ENCODE data around the gene SUN1. TPM values are rescaled to one million over a fixed set of nuclear protein-coding genes. Genes with fewer than 3 reads are reported as not detected.
"Not testable (repeated sequence)": the region's sequence is repeated elsewhere in the genome, so short reads cannot be mapped to it uniquely, and the experiment has no call there.

SUN1 gene
- polyA plus RNA-seq, 4 donors = 126 to 133 (median 131) TPM

DNA sequence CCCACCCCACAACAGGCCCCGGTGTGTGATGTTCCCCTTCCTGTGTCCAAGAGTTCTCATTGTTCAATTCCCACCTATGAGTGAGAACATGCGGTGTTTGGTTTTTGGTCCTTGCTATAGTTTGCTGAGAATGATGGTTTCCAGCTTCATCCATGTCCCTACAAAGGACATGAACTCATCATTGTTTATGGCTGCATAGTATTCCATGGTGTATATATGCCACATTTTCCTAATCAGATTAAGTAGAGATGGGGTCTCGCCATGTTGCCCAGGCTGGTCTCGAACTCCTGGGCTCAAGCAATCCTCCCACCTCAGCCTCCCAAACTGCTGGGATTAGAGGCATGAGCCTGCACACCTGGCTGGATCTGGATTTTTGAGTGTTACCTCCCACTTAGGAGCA is 28.5 kb upstream of the SUN1 start:
- DNase-seq (ENCODE audit: low read depth in 4 of 4, low spot score in 3 of 4) = not testable (repeated sequence)

DNA sequence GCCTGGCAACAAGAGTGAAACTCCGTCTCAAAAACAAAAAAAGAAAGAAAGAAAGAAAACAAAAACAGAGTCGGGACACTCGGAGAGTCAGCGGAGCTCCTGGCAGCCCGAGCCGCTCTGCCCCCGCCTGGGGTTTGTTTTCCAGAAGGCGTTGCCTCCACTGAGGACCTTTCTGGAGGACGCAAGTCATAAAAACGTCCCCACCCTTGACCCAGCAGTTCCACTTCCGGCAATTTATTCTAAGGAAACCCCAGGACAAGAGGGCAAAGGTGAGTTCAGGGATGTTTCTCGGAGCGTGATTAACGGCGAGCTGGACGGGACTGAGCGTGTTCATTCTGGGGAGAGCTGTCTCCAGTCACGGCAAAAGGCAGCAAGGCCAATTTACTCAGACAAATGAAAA is 27.0 kb upstream of the SUN1 start:
- no peak for DNase-seq (ENCODE audit: low read depth in 4 of 4, low spot score in 3 of 4)

- DNase-seq (ENCODE audit: low read depth in 4 of 4, low spot score in 3 of 4) = no peak
Measured at GRCh38 chr7:815284-816216, 16.7 kb upstream of the SUN1 start.

DNA sequence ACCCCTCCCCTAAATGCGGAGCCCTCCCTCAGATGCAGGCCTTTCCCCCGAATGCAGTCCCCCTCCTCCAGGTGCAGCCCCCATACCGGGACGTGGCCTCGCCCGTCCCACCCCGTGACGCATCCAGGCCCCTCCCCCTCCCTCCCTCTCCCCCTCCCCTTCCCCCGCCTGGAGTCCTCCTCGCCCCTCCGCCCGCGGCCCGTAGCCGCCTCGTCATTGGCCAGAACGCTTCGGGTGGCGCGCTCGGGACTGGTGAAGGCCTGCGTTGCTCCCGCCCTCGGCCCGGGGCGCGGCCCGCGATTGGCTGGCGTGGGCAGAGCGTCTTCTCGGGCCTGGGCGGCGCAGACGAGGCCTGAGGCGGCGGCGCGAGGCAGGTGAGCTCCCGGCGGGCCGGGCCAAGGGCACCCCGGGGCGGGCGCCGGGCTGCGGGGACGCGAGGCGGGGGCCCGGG is 16.0 kb upstream of the SUN1 start:
- DNase-seq (ENCODE audit: low read depth in 4 of 4, low spot score in 3 of 4) = peak; percentile 92 to 97 (median 96)

GRCh38 chr7:816751-817671 is 15.3 kb upstream of the SUN1 start:
- DNase-seq (ENCODE audit: low read depth in 4 of 4, low spot score in 3 of 4) = no peak

DNA sequence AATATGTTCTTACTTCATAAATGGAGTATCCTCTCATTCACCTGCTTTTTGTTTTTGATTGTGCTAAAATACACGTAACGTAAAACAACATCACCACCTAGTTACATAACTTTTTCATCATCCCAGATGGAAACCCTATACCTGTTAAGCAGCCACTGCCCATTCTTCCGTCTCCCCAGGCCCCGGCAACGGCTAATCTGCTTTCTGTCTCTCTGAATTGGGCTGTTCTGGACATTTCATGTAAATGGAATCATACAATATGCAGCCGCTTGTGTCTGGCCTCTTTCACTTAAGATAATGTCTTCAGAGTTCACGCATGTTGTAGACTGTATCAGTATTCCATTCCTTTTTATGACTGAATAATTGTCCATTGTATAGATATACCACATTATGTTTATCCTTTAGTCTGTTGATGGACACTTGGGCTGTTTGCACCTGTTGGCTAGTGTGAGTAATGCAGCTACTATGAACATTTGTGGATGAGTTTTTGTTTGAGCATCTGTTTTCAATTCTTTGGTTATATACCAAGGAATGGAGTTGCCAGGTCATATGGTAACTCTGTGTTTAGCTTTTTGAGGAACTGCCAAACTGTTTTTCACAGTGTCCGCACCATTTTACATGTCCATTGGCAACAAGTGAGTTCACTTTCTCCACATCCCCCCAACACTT is 14.1 kb upstream of the SUN1 start:
- DNase-seq (ENCODE audit: low read depth in 4 of 4, low spot score in 3 of 4) = no peak

- no peak for DNase-seq (ENCODE audit: low read depth in 4 of 4, low spot score in 3 of 4)
Measured at GRCh38 chr7:820341-820740, 11.9 kb upstream of the SUN1 start.

DNA sequence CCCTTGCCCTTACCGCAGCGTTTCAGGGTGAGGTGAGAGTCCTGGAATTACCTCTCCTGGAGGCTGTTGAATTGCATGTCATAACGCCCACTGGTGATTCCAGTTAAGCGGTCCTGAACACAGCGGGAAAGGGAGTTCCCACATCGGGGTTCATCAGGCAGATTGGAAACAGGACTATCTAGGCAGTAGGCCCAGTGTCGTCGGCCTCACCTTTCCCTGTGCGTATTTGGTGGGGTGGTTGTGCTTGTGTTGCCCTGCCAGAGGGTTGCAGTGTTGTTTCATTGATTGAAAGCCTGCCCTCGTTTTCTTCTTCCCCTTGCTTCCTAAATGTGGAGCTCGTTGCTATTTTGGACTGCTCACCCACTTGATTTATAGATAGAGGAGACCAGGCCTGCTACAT is 10.6 kb upstream of the SUN1 start:
- no peak for DNase-seq (ENCODE audit: low read depth in 4 of 4, low spot score in 3 of 4)

DNA sequence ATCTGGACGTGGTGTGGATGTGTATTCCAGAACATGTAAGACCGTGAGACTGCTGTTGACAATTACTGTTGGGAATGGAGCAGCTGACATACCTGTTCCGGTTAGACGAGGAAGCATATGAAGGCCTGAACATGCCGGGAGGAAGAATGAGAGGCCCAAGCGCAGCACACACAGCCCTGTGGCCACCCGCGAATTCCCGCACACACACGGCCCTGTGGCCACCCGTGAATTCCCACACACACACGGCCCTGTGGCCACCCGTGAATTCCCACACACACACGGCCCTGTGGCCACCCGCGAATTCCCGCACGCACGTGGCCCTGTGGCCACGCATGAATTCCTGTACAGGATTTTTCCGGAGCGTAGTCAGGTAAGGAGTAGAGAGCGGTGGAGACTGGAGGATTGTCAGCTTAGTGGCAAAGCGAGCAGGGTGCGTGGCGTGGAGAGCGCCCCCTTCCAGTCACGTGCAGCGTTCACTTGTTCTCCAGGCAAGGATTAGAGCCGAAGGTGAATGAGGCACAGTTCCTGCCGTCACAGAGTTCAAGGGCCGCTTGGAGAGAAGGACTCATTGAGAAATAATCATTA is 9.5 kb upstream of the SUN1 start:
- no peak for DNase-seq (ENCODE audit: low read depth in 4 of 4, low spot score in 3 of 4)

DNA sequence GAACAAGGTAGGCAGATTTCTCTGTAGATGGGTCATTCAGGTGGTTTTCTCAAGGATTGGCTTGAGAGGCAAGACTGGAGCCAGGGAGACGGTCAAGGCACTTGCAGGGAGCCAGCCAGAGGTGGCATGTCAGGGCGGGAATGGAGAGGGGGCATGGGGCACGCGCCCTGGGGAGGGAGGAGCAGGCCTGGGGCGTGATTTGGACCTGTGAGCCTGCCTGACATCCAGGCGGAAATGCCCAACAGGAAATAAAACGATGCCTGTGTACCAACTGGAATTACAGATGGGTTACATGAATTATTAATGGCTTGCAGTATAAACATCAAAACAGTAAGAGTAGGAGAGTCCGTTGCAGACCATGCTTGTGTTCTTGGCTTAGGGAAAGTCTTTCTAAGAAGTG is 8.6 kb upstream of the SUN1 start:
- DNase-seq (ENCODE audit: low read depth in 4 of 4, low spot score in 3 of 4) = no peak

DNA sequence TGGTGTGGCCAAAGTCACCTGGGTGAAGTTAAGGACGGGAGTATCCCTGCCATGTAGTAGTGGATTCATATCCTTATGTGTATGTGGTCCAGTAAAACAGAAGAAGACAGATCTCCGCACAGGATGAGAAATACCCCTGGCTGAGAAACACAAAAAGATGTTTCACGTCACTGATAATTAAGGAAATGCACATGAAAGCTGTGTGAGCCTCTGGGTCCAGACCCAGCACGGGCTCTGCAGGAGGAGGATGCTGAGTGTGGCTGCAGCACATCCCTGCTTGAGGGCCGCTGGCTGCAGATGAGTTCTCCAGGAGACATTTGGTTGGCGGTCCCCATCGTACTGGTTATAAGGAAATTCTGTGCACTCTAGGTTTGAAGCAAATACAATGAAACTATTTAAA is 8.2 kb upstream of the SUN1 start:
- no peak for DNase-seq (ENCODE audit: low read depth in 4 of 4, low spot score in 3 of 4)

DNA sequence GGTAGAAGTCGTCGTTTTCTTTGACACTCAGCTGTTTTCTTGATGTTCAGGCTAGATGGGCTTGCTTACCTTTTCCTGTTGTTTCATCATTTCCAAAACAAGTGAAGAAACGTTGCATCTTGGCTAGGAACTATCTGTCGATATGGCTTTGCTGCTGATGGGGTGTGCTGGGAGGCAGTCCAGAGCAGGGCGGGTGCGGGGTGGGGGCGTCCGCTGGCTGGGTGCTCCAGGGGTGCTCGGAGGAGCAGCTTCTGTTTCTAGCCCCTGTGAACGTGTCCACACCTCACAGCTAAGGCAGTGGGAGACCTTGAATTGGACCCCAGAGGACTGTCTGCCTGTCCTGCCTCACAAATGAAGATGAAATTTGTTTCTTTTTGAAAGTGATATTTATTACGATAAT is 7.6 kb upstream of the SUN1 start:
- no peak for DNase-seq (ENCODE audit: low read depth in 4 of 4, low spot score in 3 of 4)

DNA sequence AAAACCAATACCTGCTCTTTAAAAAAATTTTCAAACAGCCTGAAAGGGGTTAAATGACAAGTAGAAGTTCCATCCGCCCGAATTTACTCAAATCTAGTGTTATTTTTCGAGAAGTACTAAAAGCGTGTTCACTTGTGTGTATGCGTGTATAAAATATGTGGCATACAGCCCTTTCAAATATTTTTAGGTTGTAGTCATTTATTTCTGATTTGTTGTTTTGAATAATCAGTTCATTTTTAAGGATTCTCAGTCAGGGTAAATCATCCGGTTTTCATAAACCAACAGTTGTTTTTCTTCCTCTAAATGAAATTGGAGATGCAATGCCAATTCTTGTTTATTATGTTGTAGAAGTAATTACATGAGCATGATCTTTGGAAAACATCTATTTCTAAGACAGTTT is 6.9 kb upstream of the SUN1 start:
- no peak for DNase-seq (ENCODE audit: low read depth in 4 of 4, low spot score in 3 of 4)

DNA sequence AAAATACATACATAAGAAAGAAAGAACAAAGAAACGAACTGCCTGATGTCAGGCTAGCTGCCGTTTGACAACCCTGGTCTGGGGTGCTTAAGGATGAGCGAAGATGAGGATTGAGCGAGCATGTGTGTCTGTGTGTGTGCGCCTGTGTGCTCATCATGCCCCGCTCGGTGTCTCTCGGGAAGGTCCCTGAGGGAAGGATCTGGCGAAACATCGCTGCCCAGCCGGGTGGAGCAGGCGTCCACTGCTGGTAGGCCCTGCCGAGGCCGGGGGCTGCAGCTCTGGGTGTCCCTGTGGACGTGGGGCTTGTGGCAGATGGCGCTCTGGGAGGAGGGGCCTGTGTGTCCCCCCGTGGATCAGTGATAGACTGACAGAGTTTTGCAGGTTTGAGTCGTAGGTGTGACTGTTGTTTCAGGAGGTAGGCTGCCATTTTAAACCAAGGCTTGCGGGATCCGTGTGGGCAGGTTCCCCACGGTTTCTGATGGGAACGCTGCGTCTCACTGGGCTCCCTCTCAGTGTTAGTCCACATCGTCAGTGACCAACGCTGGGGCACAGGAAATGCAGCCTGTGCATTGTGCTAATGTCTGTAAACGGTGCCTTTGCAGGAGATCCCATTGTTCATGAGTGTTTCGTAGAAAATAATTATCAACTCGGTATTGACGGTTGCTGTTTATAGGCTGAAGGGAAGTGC is 5.9 kb upstream of the SUN1 start:
- no peak for DNase-seq (ENCODE audit: low read depth in 4 of 4, low spot score in 3 of 4)

GRCh38 chr7:828793-829561 is 3.3 kb upstream of the SUN1 start:
- DNase-seq (ENCODE audit: low read depth in 4 of 4, low spot score in 3 of 4) = no peak

- DNase-seq (ENCODE audit: low read depth in 4 of 4, low spot score in 3 of 4) = no peak
Measured at GRCh38 chr7:830069-830468, 2.2 kb upstream of the SUN1 start.

DNA sequence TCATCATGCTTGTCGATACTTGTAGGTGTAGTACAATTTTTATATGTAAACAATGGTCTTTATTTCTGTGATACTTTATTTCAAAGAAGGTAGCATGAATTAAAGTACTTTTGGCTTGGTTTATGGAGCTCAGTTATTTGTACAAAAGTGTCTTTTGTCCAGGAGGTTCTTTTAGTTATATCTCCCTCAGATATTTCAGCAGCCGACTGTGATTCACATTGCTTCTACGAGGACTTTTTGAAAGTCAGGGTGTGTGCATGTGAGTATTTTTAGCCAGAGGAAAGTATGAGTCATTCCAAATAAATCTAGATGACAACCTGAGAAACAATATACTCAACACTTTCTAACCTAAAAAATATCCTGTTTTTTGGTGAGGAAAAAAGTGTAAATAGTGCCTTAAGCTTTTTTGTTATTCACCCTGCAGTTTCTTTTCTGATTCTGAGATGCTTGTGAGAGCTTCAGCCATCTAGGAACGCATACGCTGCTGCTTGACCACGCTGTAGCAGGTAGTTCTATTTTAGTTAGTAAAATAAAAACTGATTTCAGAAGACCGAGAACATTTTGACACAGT is 595 bp upstream of the SUN1 start:
- DNase-seq (ENCODE audit: low read depth in 4 of 4, low spot score in 3 of 4) = no peak

DNA sequence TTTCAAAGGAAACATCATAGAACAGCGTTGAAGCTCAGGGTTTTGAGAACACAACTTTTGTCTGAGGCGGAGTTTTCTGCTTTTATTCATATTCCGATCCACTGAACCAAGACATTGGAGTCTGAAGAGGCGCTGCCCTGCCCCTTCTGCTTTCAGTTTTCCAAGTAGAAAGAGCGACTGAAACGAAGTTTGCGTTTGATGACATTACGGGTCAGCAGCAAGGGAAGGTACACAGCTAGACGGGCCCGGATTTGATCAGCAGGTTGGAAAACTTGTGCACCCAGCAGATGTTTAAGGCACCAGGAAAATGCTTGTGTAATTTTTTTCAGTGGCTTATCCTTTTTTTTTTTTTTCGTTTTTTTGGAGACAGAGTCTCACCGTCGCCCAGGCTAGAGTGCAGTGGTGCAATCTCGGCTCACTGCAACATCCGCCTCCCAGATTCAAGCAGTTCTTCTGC is 720 bp downstream of the SUN1 start:
- DNase-seq (ENCODE audit: low read depth in 4 of 4, low spot score in 3 of 4) = no peak

All from right renal pelvis (tissue), 4 donors.